ENCODE results near the gene OR4D1.

Gene OR4D1

GRCh38 chr17:58156839-58157803 lies 8.9 kb downstream of the OR4D1 start:
- DNase-seq (ENCODE audit: low read depth): peak; percentile 2

DNA sequence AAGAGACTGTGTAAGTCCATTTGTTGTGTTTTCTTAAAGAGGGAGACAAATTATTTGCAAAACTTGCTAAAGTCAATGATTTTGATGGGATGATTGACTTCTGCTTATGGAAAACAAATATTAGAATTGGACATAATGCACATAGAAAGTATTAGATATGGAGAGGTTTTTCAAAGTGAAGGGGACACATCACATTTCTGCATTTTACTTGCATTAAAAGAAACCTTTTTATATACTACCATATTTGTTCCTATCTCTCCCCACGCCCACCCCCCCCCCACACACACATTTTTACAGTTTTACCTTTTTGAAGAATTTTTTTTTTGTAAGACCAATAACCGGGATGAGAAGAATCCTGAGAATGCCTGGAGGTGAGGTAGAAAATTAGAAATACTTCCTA lies 10.0 kb downstream of the OR4D1 start:
- no peak for DNase-seq (ENCODE audit: low read depth)

DNA sequence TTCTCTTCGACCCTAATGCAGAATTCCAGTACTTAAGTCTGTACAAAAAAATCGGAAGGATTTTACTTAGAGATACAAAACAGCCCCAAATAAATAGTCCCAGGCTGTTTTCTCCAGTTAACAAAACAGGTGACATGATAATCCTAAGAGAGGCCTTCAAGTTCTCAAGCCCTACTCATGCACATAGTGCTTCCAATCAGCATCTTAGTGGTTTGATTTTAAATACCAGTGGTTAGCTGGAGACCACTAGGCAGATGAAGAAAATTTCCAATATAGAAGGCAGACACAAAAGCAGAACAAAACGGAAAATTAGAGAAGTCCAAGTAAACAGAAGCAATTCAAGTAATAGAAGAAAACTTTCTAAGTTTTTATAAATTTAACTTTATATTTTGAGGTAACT lies 13.4 kb downstream of the OR4D1 start:
- DNase-seq (ENCODE audit: low read depth): no peak

GRCh38 chr17:58165981-58166380 lies 17.8 kb downstream of the OR4D1 start:
- DNase-seq (ENCODE audit: low read depth): no peak

GRCh38 chr17:58166682-58167081 lies 18.5 kb downstream of the OR4D1 start, which contains the start of gene OR4D2:
OR4D2 (plus strand) TSS chr17:58166982; CDS start chr17:58169656, 2,674 bp downstream.
- no peak for DNase-seq (ENCODE audit: low read depth)

- DNase-seq (ENCODE audit: low read depth): no peak
These were observed 22.4 kb downstream of the OR4D1 start for GRCh38 chr17:58170622-58171021.

- DNase-seq (ENCODE audit: low read depth): peak; percentile 12
These were observed 24.3 kb downstream of the OR4D1 start for GRCh38 chr17:58172369-58173071.

- DNase-seq (ENCODE audit: low read depth): no peak
These were observed 26.7 kb downstream of the OR4D1 start for GRCh38 chr17:58174871-58175270.

- peak; percentile 17 for DNase-seq (ENCODE audit: low read depth)
These were observed 28.0 kb downstream of the OR4D1 start for GRCh38 chr17:58176200-58176599.

DNA sequence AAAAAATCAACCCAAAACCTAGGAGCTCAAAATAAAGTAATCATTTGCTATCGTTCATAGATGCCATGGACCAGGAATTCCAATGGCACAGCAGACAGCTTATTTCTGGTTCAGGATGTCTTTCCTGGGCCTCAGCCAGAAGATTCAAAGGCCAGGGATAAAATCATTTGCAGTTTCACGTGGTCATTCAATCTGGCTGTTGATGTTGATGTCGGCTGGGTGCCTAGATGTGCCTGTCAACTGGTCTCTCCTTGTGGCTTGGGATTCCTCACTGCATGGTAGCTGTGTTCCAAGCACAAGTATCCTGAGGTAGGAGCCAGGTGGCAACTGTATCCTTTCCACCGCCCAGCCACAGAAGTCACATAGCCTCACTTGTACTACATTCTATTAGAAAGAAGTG lies 33.6 kb downstream of the OR4D1 start:
- no peak for DNase-seq (ENCODE audit: low read depth)

DNA sequence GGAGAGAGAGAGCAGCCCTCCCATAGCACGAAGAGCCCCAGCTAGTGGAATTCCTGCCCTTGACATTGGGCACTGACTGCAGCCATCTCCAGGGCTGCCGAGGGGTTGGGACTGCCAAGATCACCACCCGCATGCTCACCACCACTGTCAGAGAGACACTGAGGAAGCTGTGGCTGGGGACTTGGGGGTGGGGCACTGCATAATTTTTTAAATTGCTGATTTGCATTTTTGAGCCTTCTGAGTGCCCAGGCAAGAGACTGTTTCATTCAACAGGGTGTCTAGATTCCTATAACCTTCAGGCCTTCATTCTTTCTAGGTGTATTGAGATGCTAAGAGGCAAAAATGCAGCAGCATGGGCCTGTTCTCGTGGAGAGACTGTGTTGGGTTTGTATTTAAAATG lies 35.3 kb downstream of the OR4D1 start:
- no peak for DNase-seq (ENCODE audit: low read depth)

DNA sequence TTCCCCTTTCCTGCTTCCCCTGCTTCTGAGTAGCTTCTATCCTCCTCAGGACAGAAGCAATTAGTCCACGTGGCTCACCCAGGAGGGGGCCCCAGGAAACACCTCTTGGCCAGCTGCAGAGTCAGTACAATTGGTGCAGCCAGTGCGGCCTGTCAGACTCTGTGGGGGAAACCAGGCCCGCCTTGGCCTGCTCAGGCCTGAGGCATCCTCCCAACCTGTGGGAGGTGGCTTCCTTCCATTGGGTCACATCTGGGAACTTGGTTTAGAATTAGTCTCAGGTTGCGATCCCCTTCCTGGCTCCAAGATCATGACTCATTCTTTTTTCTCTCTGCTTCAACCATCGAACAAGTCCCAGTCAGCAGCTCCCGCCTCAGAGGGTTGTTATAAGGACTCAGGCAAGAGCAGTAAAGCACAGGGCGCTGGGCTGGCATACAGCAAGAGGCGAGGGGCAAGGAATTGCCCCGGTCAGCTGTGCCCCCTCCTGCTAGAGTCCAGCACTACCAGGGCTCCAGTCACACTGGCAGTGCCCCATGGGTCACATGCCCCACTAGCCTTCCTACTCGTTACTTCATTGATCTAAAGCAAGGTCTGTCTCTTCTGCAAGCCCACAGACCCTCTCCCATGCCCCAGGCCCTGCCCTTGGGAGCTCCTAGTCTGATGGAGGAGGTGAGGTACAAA lies 36.3 kb downstream of the OR4D1 start:
- peak; percentile 48 for DNase-seq (ENCODE audit: low read depth)

GRCh38 chr17:58184986-58185761 lies 37.0 kb downstream of the OR4D1 start:
- no peak for DNase-seq (ENCODE audit: low read depth)

- DNase-seq (ENCODE audit: low read depth): no peak
These were observed 38.4 kb downstream of the OR4D1 start for GRCh38 chr17:58186591-58186990.

DNA sequence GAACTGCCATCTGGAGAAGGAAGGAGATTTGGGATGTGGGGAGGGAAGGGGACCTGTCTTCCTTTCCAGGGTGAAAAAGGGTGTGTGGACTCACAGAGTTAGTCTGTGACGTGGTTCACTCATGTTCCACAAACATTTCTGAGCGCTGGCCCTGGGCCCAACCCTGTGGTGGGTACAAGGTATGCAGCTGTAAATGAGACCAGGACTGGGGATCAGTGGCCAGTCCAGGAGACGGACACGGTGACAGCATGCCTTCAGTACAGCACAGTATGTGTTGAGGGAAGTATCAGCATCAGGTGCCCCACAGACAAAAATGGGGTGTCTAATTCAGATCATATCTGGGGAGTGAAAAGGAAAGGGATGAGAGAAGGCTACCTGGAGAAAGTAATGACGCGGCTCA lies 38.9 kb downstream of the OR4D1 start:
- no peak for DNase-seq (ENCODE audit: low read depth)

DNA sequence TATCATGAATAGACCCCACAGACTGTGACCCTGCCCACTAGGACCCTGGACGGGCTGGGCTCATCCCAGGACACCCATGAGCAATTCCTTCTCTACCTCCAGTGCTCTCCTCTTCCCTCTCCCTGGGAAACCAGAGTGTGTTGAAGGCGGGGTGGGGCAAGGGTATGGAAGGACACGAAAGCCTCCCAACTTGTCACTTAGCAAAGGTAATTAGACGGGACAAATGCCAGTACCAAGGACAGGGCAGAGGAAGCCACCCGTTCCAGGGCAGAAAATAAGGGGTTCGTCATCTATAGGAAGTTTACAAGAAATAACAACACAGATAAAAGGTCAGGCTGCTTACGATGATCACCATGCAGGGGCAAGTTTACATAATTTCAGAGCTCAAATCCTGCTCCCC lies 39.5 kb downstream of the OR4D1 start:
- no peak for DNase-seq (ENCODE audit: low read depth)

DNA sequence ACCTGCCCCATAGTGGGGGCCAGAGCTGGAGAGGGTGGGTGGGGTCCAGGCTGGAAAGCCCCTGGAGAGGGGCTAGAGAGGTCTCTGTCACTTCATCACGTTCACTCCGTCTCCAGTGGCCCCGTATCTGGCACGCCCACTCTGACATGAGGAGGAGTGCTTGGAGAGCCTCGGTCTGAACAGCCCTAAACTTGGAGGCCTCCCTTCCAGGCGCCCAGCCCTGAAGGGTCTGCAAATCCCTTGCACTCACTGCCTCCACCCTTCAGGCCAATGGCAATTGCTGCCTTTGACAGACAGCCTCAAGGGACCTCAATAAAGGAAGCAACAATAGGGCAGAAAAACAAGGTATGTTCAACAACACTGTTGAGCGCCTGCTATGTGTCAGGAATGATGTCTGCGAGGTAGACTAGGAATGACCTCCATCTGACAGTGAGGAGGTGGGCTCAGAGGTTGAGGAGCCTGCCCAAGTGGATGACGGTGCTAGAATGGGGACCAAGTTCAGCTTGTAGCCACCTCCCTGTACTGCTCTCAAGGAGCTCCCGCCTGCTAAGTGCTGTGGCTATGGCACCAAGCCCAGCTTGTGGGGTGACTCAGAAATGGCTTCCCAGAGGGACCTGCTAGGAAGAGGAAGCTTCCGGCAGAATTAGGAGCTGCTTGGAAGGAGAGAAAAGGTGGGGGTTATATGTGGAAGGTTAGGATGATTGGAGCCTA lies 41.4 kb downstream of the OR4D1 start:
- DNase-seq (ENCODE audit: low read depth): peak; percentile 84

GRCh38 chr17:58191241-58191896 lies 43.2 kb downstream of the OR4D1 start:
- no peak for DNase-seq (ENCODE audit: low read depth)

DNA sequence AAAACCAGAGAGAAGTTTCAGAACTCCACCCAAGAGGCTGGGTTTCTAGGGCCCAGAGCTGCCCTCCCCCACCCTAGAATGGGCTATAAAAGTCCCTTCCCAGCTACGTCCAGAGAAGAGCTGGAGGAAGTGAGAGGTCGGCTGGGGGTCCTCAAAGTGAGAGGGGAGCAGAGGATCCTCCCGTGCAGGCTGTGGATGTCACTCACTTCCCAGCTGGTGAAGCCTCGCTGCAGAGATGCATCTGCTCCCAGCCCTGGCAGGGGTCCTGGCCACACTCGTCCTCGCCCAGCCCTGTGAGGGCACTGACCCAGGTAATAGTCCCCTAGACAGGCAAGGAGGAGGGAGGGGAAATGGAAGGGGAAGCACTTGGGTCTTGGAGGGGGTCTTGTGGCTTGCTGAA lies 44.4 kb downstream of the OR4D1 start, which contains the start of gene EPX:
Gene EPX, plus strand, starts transcription at position 115 of the 400 bp plus-strand sequence. Its CDS starts 121 bp downstream, at position 236.
- DNase-seq (ENCODE audit: low read depth): no peak

GRCh38 chr17:58193641-58194255 lies 45.6 kb downstream of the OR4D1 start:
- DNase-seq (ENCODE audit: low read depth): no peak

Data from EH (cell line).